HG03095 (cell line): ENCODE data around the gene EXOC3L1.

Experiments
- ATAC-seq: cut with Tn5 transposase; IDR thresholded peaks from one replicate; pipeline ENCODE4 v1.9.1; 2021; ENCODE audit warnings: moderate library complexity; ENCODE audit not compliant: unreplicated experiment

The EXOC3L1 gene

GRCh38 chr16:67165121-67166078 is 24.5 kb downstream of the EXOC3L1 start:
- no peak for ATAC-seq

- no peak for ATAC-seq
These were observed 25.3 kb downstream of the EXOC3L1 start, which contains the start of gene HSF4 for GRCh38 chr16:67164599-67165061. Gene HSF4 (plus strand): TSS chr16:67164745. CDS start chr16:67164812, 67 bp downstream.

- no peak for ATAC-seq
These were observed 25.9 kb downstream of the EXOC3L1 start for GRCh38 chr16:67163999-67164558.

GRCh38 chr16:67163164-67163998 is 26.6 kb downstream of the EXOC3L1 start:
- no peak for ATAC-seq

GRCh38 chr16:67162506-67163163 is 27.3 kb downstream of the EXOC3L1 start:
- ATAC-seq: no peak

GRCh38 chr16:67161595-67162058 is 28.3 kb downstream of the EXOC3L1 start:
- no peak for ATAC-seq

GRCh38 chr16:67158637-67159600 is 31.0 kb downstream of the EXOC3L1 start:
- peak; percentile 40 for ATAC-seq

GRCh38 chr16:67157892-67158635 is 31.9 kb downstream of the EXOC3L1 start:
- no peak for ATAC-seq

- ATAC-seq: no peak
These were observed 32.7 kb downstream of the EXOC3L1 start for GRCh38 chr16:67157106-67157748.

- ATAC-seq: no peak
These were observed 33.6 kb downstream of the EXOC3L1 start for GRCh38 chr16:67156143-67156844.

- no peak for ATAC-seq
These were observed 34.4 kb downstream of the EXOC3L1 start for GRCh38 chr16:67155295-67156142.

- no peak for ATAC-seq
These were observed 35.2 kb downstream of the EXOC3L1 start for GRCh38 chr16:67154578-67155294.

- no peak for ATAC-seq
These were observed 38.4 kb downstream of the EXOC3L1 start for GRCh38 chr16:67151431-67152097.

GRCh38 chr16:67150833-67151396 is 39.0 kb downstream of the EXOC3L1 start, which contains the start of gene B3GNT9:
Gene B3GNT9 (minus strand): TSS chr16:67150998. CDS start chr16:67150485, 513 bp downstream.
- no peak for ATAC-seq
